NCI-H82 (cell line): ENCODE data around the gene DCX.

ENCODE experiments used
- DNase-seq: peaks from one replicate; lab custom pipeline; 2025; lab: John Stamatoyannopoulos, UW

The DCX gene

GRCh38 chrX:111309083-111309482 lies 102.9 kb downstream of the DCX start:
- DNase-seq, result no peak

GRCh38 chrX:111308039-111308438 lies 104.0 kb downstream of the DCX start:
- DNase-seq, result no peak

- no peak for DNase-seq
Measured at GRCh38 chrX:111302284-111302683, 109.7 kb downstream of the DCX start.

- DNase-seq, result no peak
Measured at GRCh38 chrX:111288841-111289240, 123.2 kb downstream of the DCX start.

- DNase-seq, result no peak
Measured at GRCh38 chrX:111284631-111285293, 127.2 kb downstream of the DCX start.

GRCh38 chrX:111283446-111283845 lies 128.5 kb downstream of the DCX start:
- no peak for DNase-seq

- DNase-seq, result no peak
Measured at GRCh38 chrX:111282991-111283390, 129.0 kb downstream of the DCX start.

- no peak for DNase-seq
Measured at GRCh38 chrX:111282139-111282538, 129.9 kb downstream of the DCX start.

- no peak for DNase-seq
Measured at GRCh38 chrX:111270339-111270738, 141.7 kb downstream of the DCX start, which contains the start of gene CAPN6. CAPN6 (minus strand) TSS chrX:111270483; CDS start chrX:111263936, 6,547 bp downstream.

- no peak for DNase-seq
Measured at GRCh38 chrX:111268506-111268905, 143.5 kb downstream of the DCX start.

GRCh38 chrX:111265486-111265885 lies 146.5 kb downstream of the DCX start:
- DNase-seq, result no peak

- DNase-seq, result no peak
Measured at GRCh38 chrX:111264385-111264784, 147.6 kb downstream of the DCX start.

- DNase-seq, result no peak
Measured at GRCh38 chrX:111262086-111262485, 149.9 kb downstream of the DCX start.

GRCh38 chrX:111260451-111260850 lies 151.5 kb downstream of the DCX start:
- no peak for DNase-seq

GRCh38 chrX:111259559-111259958 lies 152.4 kb downstream of the DCX start:
- no peak for DNase-seq

GRCh38 chrX:111257733-111258132 lies 154.3 kb downstream of the DCX start:
- no peak for DNase-seq

GRCh38 chrX:111254896-111255693 lies 156.9 kb downstream of the DCX start:
- DNase-seq, result no peak

- DNase-seq, result peak; percentile 60
Measured at GRCh38 chrX:111244235-111244750, 167.7 kb downstream of the DCX start.
